Activated gamma-delta T cell treated with anti-CD3 and anti-CD28 coated beads, Interleukin-2, amount 50 U/mL, for 16 hours (primary cell): Measurements from ENCODE around the gene ITGB3.

ENCODE experiments used
- DNase-seq: peaks from one replicate; pipeline ENCODE4 v3.0.0-alpha.2; 2020; ENCODE audit warnings: low read depth

ITGB3 gene

DNA sequence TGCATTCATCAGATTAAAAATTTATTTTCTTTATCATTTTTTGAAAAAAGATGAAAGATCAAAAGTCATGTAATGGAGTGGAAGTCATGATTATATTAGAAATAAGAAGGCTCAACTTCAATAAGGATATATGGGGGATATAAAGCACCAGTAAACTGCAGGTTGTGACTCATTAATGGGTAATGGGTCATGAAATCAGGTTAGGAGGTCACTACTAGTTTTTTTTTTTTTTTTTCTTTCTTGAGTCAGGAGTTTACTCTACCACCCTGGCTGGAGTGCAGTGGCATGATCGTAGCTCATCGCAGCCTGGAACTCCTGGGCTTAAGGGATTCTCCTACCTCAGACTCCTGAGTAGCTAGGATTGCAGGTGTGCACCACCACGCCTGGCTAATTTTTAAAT, 84.4 kb downstream of the ITGB3 start:
- no peak for DNase-seq

DNA sequence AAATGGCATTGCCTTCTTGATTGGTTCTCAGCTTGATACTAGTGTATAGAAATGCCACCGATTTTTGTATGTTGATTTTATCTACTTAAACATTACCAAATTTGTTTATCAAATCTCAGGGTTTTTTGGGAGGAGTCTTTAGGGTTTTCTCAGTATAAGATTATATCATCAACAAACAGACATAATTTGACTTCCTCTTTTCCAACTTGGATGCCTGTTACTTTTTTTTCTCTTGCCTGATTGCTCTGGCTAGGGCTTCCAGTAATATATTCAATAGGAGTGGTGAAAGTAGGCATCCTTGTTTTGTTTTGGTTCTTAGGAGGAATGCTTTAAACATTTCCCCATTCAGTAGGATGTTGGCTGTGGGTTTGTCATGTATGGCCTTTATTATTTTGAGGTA, 99.2 kb downstream of the ITGB3 start:
- no peak for DNase-seq

- DNase-seq: no peak
These were observed 105.0 kb downstream of the ITGB3 start for GRCh38 chr17:47358652-47359051.
